Activated CD8-positive, alpha-beta memory T cell treated with anti-CD3 and anti-CD28 coated beads for 36 hours (primary cell): Measurements from ENCODE around the gene SMIM41. TPM values are rescaled to one million over a fixed set of nuclear protein-coding genes. Genes with fewer than 3 reads are reported as not detected.

Experiments
- CTCF ChIA-PET: fragments of 350-600 bp; sonication (Branson Sonifier 250); formaldehyde crosslinking; loops from one replicate; lab custom pipeline; 2021; ENCODE audit warnings: antibody characterized with exemption; lab: Charles Lee
- POLR2A ChIA-PET: fragments of 350-600 bp; sonication (Branson Sonifier 250); formaldehyde crosslinking; loops from one replicate; lab custom pipeline; 2021; ENCODE audit warnings: antibody characterized with exemption; lab: Charles Lee
- total RNA-seq, 2 experiments: library from RNA; stranded (reverse); gene quantifications; one replicate each; pipeline ENCODE4 v1.2.3, GENCODE V29; 2021

Gene SMIM41
- not detected for total RNA-seq

GRCh38 chr12:52079576-52080402, at the start of gene SMIM41:
Gene SMIM41, plus strand, starts transcription at chr12:52079704. Its CDS starts 76 bp downstream, at chr12:52079780.
- ChIA-PET POLR2A (no interaction called here), CTCF (interaction anchor here (1.2 to 23.1 kb wide), 4 partner anchors 10 to 53 kb away, joined by 3 to 392 read pairs (median 4); partner anchors contain the start of gene ATG101)

GRCh38 chr12:52032446-52032803, 47.1 kb upstream of the SMIM41 start:
- CTCF ChIA-PET = interaction anchor here (0.6 to 16.9 kb wide), 9 partner anchors 9 to 56 kb away, joined by 3 to 392 read pairs (median 4); partner anchors contain the start of genes ATG101, NR4A1 and SMIM41
- POLR2A ChIA-PET = interaction anchor here (0.9 to 2.1 kb wide), 6 partner anchors 18 to 147 kb away, joined by 3 to 11 read pairs (median 5); partner anchors contain the start of genes ATG101, NR4A1 and TAMALIN

- POLR2A ChIA-PET = interaction anchor here (0.6 to 2.1 kb wide), 7 partner anchors 17 to 492 kb away, joined by 3 to 11 read pairs (median 5); partner anchors contain the start of genes ATG101, NR4A1 and TAMALIN
- CTCF ChIA-PET = interaction anchor here (0.6 to 16.9 kb wide), 9 partner anchors 10 to 55 kb away, joined by 3 to 392 read pairs (median 4); partner anchors contain the start of genes ATG101, NR4A1 and SMIM41
These were observed 46.6 kb upstream of the SMIM41 start for GRCh38 chr12:52032804-52033445.

- ChIA-PET POLR2A (interaction anchor here (0.6 to 2.1 kb wide), 7 partner anchors 17 to 491 kb away, joined by 3 to 11 read pairs (median 5); partner anchors contain the start of genes ATG101, NR4A1 and TAMALIN), CTCF (interaction anchor here (1.4 to 16.9 kb wide), 4 partner anchors 10 to 42 kb away, joined by 3 to 392 read pairs (median 54); partner anchors contain the start of genes ATG101 and SMIM41)
These were observed 45.9 kb upstream of the SMIM41 start for GRCh38 chr12:52033446-52034140.

- ChIA-PET POLR2A (no interaction called here), CTCF (interaction anchor here (2.0 to 16.9 kb wide), 3 partner anchors 12 to 37 kb away, joined by 4 to 392 read pairs (median 101); partner anchors contain the start of genes ATG101 and SMIM41)
These were observed 44.3 kb upstream of the SMIM41 start for GRCh38 chr12:52035190-52035589.

- ChIA-PET CTCF (interaction anchor here (1.4 to 10.7 kb wide), 4 partner anchors 13 to 34 kb away, joined by 4 to 101 read pairs (median 4); partner anchors contain the start of genes ATG101 and NR4A1), POLR2A (interaction anchor here (0.7 to 1.5 kb wide), 2 partner anchors 15 to 34 kb away, joined by 3 to 4 read pairs; partner anchors contain the start of genes ATG101 and NR4A1)
These were observed 43.6 kb upstream of the SMIM41 start for GRCh38 chr12:52035926-52036325.

GRCh38 chr12:52036587-52037171, 42.8 kb upstream of the SMIM41 start:
- POLR2A ChIA-PET = interaction anchor here (0.7 to 1.8 kb wide), 4 partner anchors 11 to 33 kb away, joined by 3 to 5 read pairs (median 4); partner anchors contain the start of genes ATG101 and NR4A1
- CTCF ChIA-PET = interaction anchor here (1.4 to 10.7 kb wide), 4 partner anchors 13 to 33 kb away, joined by 4 to 101 read pairs (median 4); partner anchors contain the start of genes ATG101 and NR4A1

- ChIA-PET CTCF (interaction anchor here (0.6 to 10.7 kb wide), 6 partner anchors 14 to 789 kb away, joined by 3 to 101 read pairs (median 4); partner anchors contain the start of genes ATG101 and NR4A1), POLR2A (interaction anchor here (0.5 to 1.8 kb wide), 4 partner anchors 12 to 36 kb away, joined by 3 to 5 read pairs (median 4); partner anchors contain the start of genes ATG101 and NR4A1)
These were observed 42.1 kb upstream of the SMIM41 start for GRCh38 chr12:52037248-52037861.

- ChIA-PET POLR2A (interaction anchor here (1.8 kb wide), 1 partner anchor 13 kb away, joined by 5 read pairs; the partner anchor contains the start of gene NR4A1), CTCF (interaction anchor here (0.9 to 10.7 kb wide), 4 partner anchors 9 to 44 kb away, joined by 3 to 101 read pairs (median 7); partner anchors contain the start of gene NR4A1)
These were observed 41.1 kb upstream of the SMIM41 start for GRCh38 chr12:52038447-52038846.

- ChIA-PET POLR2A (no interaction called here), CTCF (interaction anchor here (0.7 to 10.7 kb wide), 3 partner anchors 9 to 28 kb away, joined by 3 to 101 read pairs (median 3); no protein-coding TSS in a partner anchor)
These were observed 38.5 kb upstream of the SMIM41 start for GRCh38 chr12:52041035-52041434.

- ChIA-PET POLR2A (interaction anchor here (1.6 kb wide), 1 partner anchor 9 kb away, joined by 7 read pairs; the partner anchor contains the start of gene NR4A1), CTCF (interaction anchor here (1.0 to 10.7 kb wide), 3 partner anchors 9 to 27 kb away, joined by 3 to 101 read pairs (median 3); partner anchors contain the start of gene NR4A1)
These were observed 37.8 kb upstream of the SMIM41 start for GRCh38 chr12:52041695-52042123.

- CTCF ChIA-PET = interaction anchor here (1.5 to 1.8 kb wide), 3 partner anchors 8 to 18 kb away, joined by 3 to 8 read pairs (median 4); partner anchors contain the start of gene NR4A1
- POLR2A ChIA-PET = interaction anchor here (0.6 to 1.6 kb wide), 2 partner anchors 8 to 25 kb away, joined by 3 to 7 read pairs; partner anchors contain the start of gene NR4A1
These were observed 36.7 kb upstream of the SMIM41 start for GRCh38 chr12:52042706-52043385.

- ChIA-PET CTCF (interaction anchor here (1.1 to 1.8 kb wide), 5 partner anchors 7 to 19 kb away, joined by 3 to 8 read pairs (median 4); partner anchors contain the start of gene NR4A1), POLR2A (no interaction called here)
These were observed 35.9 kb upstream of the SMIM41 start for GRCh38 chr12:52043386-52044212.

- POLR2A ChIA-PET = interaction anchor here (0.5 kb wide), 1 partner anchor 25 kb away, joined by 3 read pairs; the partner anchor contains the start of gene ATG101
- CTCF ChIA-PET = interaction anchor here (1.1 to 1.8 kb wide), 3 partner anchors 12 to 19 kb away, joined by 3 to 6 read pairs (median 4); no protein-coding TSS in a partner anchor
These were observed 35.1 kb upstream of the SMIM41 start for GRCh38 chr12:52044292-52044983.
